Hepatic stellate cell (primary cell): Measurements from ENCODE around the gene PREX1.
A peak's percentile ranks its signal among the peaks of the same experiment; 100 is the strongest.
"Not testable (repeated sequence)": the region's sequence is repeated elsewhere in the genome, so short reads cannot be mapped to it uniquely, and the experiment has no call there.

ENCODE experiments used
- DNase-seq: peaks from one replicate; pipeline ENCODE4 v3.0.0; 2011; ENCODE audit warnings: low spot score

Gene PREX1

GRCh38 chr20:48827855-48828733 is at the start of gene PREX1:
Gene PREX1 (minus strand): TSS chr20:48827999. CDS start chr20:48827860, 139 bp downstream.
- DNase-seq: peak; percentile 62

- peak; percentile 48 for DNase-seq
Measured at GRCh38 chr20:48877304-48877703, 49.5 kb upstream of the PREX1 start.

GRCh38 chr20:48875914-48876240 is 48.1 kb upstream of the PREX1 start:
- no peak for DNase-seq

GRCh38 chr20:48875233-48875913 is 47.6 kb upstream of the PREX1 start:
- DNase-seq: no peak

GRCh38 chr20:48869442-48869841 is 41.6 kb upstream of the PREX1 start:
- DNase-seq: not testable (repeated sequence)

GRCh38 chr20:48866936-48867335 is 39.1 kb upstream of the PREX1 start:
- no peak for DNase-seq

- no peak for DNase-seq
Measured at GRCh38 chr20:48864738-48865318, 37.0 kb upstream of the PREX1 start.

GRCh38 chr20:48864254-48864653 is 36.5 kb upstream of the PREX1 start:
- DNase-seq: no peak

- DNase-seq: no peak
Measured at GRCh38 chr20:48862279-48862678, 34.5 kb upstream of the PREX1 start.

- DNase-seq: no peak
Measured at GRCh38 chr20:48861444-48861843, 33.6 kb upstream of the PREX1 start.

- no peak for DNase-seq
Measured at GRCh38 chr20:48858075-48858790, 30.4 kb upstream of the PREX1 start.

GRCh38 chr20:48856130-48856529 is 28.3 kb upstream of the PREX1 start:
- no peak for DNase-seq

GRCh38 chr20:48855046-48855445 is 27.2 kb upstream of the PREX1 start:
- no peak for DNase-seq

- no peak for DNase-seq
Measured at GRCh38 chr20:48852609-48853008, 24.8 kb upstream of the PREX1 start.

- no peak for DNase-seq
Measured at GRCh38 chr20:48851579-48851978, 23.8 kb upstream of the PREX1 start.

- no peak for DNase-seq
Measured at GRCh38 chr20:48850977-48851299, 23.1 kb upstream of the PREX1 start.

GRCh38 chr20:48850257-48850976 is 22.6 kb upstream of the PREX1 start:
- DNase-seq: no peak

- no peak for DNase-seq
Measured at GRCh38 chr20:48849779-48850178, 22.0 kb upstream of the PREX1 start.

GRCh38 chr20:48849299-48849698 is 21.5 kb upstream of the PREX1 start:
- no peak for DNase-seq

GRCh38 chr20:48847498-48848205 is 19.9 kb upstream of the PREX1 start:
- DNase-seq: no peak
